A549 (cell line): Measurements from ENCODE around the gene SLC48A1. TPM values are rescaled to one million over a fixed set of nuclear protein-coding genes. Genes with fewer than 3 reads are reported as not detected.

Source experiments
- ATAC-seq, 2 experiments: fragments of 200-7000 bp in 1 of 2; fragments of >200 bp in 1 of 2; cut with Nextera tagmentation in 1 of 2; cut with Tn5 transposase in 1 of 2; 3 replicates each; pipeline versions ENCODE4 v1.8.0 to v1.9.1; 2018 to 2020; ENCODE audit warnings: mild to moderate bottlenecking in 1 of 2, moderate library complexity in 1 of 2
- CTCF ChIA-PET: fragments of 300-600 bp; sonication (Branson Sonifier 250); formaldehyde crosslinking; extraction: SDS; loops from one replicate; lab custom pipeline; 2021; ENCODE audit warnings: antibody characterized with exemption, inconsistent platforms; lab: Yijun Ruan, JAX
- POLR2A ChIA-PET: fragments of 350-600 bp; formaldehyde crosslinking; extraction: SDS; loops from one replicate; lab custom pipeline; 2021; ENCODE audit warnings: antibody characterized with exemption, inconsistent platforms; lab: Yijun Ruan, JAX
- DNase-seq, 2 experiments: peaks; one replicate each; pipeline versions ENCODE4 v3.0.0 to v3.0.0-alpha.2; 2011 to 2016; ENCODE audit warnings: low read depth in 1 of 2, low spot score in 1 of 2
- FAIRE-seq: peaks from 2 replicates; lab custom pipeline; 2011; peaks lifted over from hg19 to GRCh38; lab: Jason Lieb, UNC
- H3K27ac ChIP-seq, 2 experiments: fragments of >200 bp; sonication (Bioruptor Twin); formaldehyde crosslinking; 3 replicates each; pipeline ENCODE4 v1.5.1; 2016 to 2017
- H3K4me1 ChIP-seq: fragments of >200 bp; sonication (Bioruptor Twin); formaldehyde crosslinking; 3 replicates; pipeline ENCODE4 v1.6.1; 2016
- H3K4me2 ChIP-seq: fragments of >200 bp; sonication (Bioruptor Twin); formaldehyde crosslinking; 3 replicates; pipeline ENCODE4 v1.6.1; 2016
- H3K4me3 ChIP-seq: fragments of >200 bp; sonication (Bioruptor Twin); formaldehyde crosslinking; 3 replicates; pipeline ENCODE4 v1.5.1; 2016
- H3K9me3 ChIP-seq: fragments of >200 bp; sonication (Bioruptor Twin); formaldehyde crosslinking; 3 replicates; pipeline ENCODE4 v1.6.1; 2016
- CHD4 ChIP-seq: fragments of 200-600 bp; sonication (generic); IDR thresholded peaks from 2 replicates; pipeline ENCODE4 v1.6.1; 2016; ENCODE audit warnings: antibody characterized with exemption, mild to moderate bottlenecking, borderline replicate concordance
- FOSL2 ChIP-seq, 2 experiments: fragments of 450-650 bp in 1 of 2; fragments of >200 bp in 1 of 2; sonication (Bioruptor Twin) in 1 of 2; formaldehyde crosslinking; IDR thresholded peaks; 2 replicates each; pipeline versions ENCODE4 v1.5.0 to v1.6.1; 2016 to 2020; ENCODE audit warnings: mild to moderate bottlenecking in 1 of 2, moderate library complexity in 1 of 2
- HDAC2 ChIP-seq: fragments of 200-600 bp; sonication (generic); IDR thresholded peaks from 2 replicates; pipeline ENCODE4 v1.6.1; 2016
- HOXA7 ChIP-seq: fragments of 250-450 bp; sonication (Bioruptor Pico); IDR thresholded peaks from 2 replicates; pipeline ENCODE4 v1.5.0; 2020; ENCODE audit warnings: mild to moderate bottlenecking, moderate library complexity
- HOXB5 ChIP-seq: fragments of 250-450 bp; sonication (Bioruptor Pico); IDR thresholded peaks from 2 replicates; pipeline ENCODE4 v1.5.0; 2020; ENCODE audit warnings: mild to moderate bottlenecking, moderate library complexity
- MAFK ChIP-seq: fragments of 450-650 bp; IDR thresholded peaks from 2 replicates; pipeline ENCODE4 v1.6.1; 2014; ENCODE audit not compliant: partially characterized antibody
- NFE2L2 ChIP-seq: fragments of 150-350 bp; conservative IDR thresholded peaks from 2 replicates; pipeline ENCODE4 v1.6.1; 2014; ENCODE audit warnings: low read length
- RARB ChIP-seq: fragments of 250-450 bp; sonication (Bioruptor Pico); IDR thresholded peaks from 2 replicates; pipeline ENCODE4 v1.8.0; 2021; ENCODE audit warnings: mild to moderate bottlenecking, moderate library complexity
- SMC3 ChIP-seq: fragments of >200 bp; sonication (Bioruptor Twin); formaldehyde crosslinking; IDR thresholded peaks from 3 replicates; pipeline ENCODE4 v1.6.1; 2018; ENCODE audit warnings: inconsistent platforms
- ZNF302 ChIP-seq: fragments of 250-450 bp; sonication (Bioruptor Pico); IDR thresholded peaks from 2 replicates; pipeline ENCODE4 v1.9.0; 2021; ENCODE audit warnings: inconsistent platforms, mild to moderate bottlenecking, moderate library complexity
- WGBS: methylation state at CpG from one replicate; pipeline ENCODE4 v1.1.6; 2017; ENCODE audit errors: missing lambda C conversion rate; 5-methylcytosine and 5-hydroxymethylcytosine counted together
- polyA plus RNA-seq, 4 experiments: library from polyadenylated mRNA; depleted of rRNA in 3 of 4; stranded (reverse); fragments of >200 nt; fragmentation: RNase III in 1 of 4; extraction: RNeasy Plus Mini Kit Qiagen cat#74134 plus additional on column Dnase treatment in 1 of 4; gene quantifications; 2 replicates in 3 of 4; 3 replicates in 1 of 4; pipeline ENCODE4 v1.2.3, GENCODE V29; 2011 to 2017
- TF ChIP-seq, protein P1 (sequence below): fragments of >200 bp; sonication (Bioruptor Twin); formaldehyde crosslinking; IDR thresholded peaks from 3 replicates; pipeline ENCODE4 v1.5.1; 2016
- TF ChIP-seq, protein P2 (sequence below): IDR thresholded peaks from 2 replicates; pipeline ENCODE4 v1.6.1; 2012
- TF ChIP-seq, protein P3 (sequence below): fragments of 250-450 bp; sonication (Bioruptor Pico); IDR thresholded peaks from 2 replicates; pipeline ENCODE4 v1.5.0; 2020; ENCODE audit warnings: low read depth, mild to moderate bottlenecking, moderate library complexity
- TF ChIP-seq, protein P4 (sequence below): IDR thresholded peaks from 2 replicates; pipeline ENCODE4 v1.6.1; 2012; ENCODE audit warnings: low read depth, borderline replicate concordance
- TF ChIP-seq, protein P5 (sequence below): fragments of 200-600 bp; sonication (generic); IDR thresholded peaks from 2 replicates; pipeline ENCODE4 v1.6.1; 2016; ENCODE audit warnings: antibody characterized with exemption, mild to moderate bottlenecking, moderate library complexity
- TF ChIP-seq, protein P6 (sequence below): fragments of >200 bp; sonication (Bioruptor Twin); formaldehyde crosslinking; IDR thresholded peaks from 2 replicates; pipeline ENCODE4 v1.6.1; 2016

Gene SLC48A1
- polyA plus RNA-seq, 2 of the 4 experiments (the other 2 are of a cell fraction): 25.1 to 32.6 TPM

DNA sequence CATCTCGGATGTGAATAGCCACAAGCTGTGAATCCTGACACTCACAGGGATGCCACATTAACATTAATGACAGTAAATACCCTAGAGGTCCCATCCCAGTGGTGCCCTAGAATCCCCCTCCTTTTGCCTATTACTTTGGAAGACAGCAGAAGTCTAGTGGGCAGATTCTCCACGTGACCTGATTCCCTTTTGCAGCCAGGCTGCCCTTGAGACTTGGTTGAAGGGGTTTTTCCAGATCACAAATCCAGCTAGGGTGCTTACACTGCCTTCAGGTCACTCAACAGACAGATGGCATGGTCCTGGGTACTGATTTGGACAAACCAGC, 38.0 kb downstream of the SLC48A1 start:
- DNase-seq (no peak), ATAC-seq (no peak), FAIRE-seq (no peak)
- 85% methylated on average over 2 of the region's 2 CpGs for WGBS
- Histone ChIP-seq H3K4me1 (peaks cover 75% of the 10 kb centered on the region), H3K27ac (peak overlapping the region in 1 of 2 experiments; percentile 57; a peak in 2 of 6 replicates), H3K9me3 (no peaks in the 10 kb centered on the region), H3K4me2 (no peak overlapping the region), H3K4me3 (no peak overlapping the region)
- CTCF ChIA-PET: interaction anchor here (0.8 to 59.0 kb wide), 6 partner anchors 9 to 69 kb away, joined by 3 to 1532 read pairs (median 6); no protein-coding TSS in a partner anchor
- POLR2A ChIA-PET: interaction anchor here (1.3 kb wide), 1 partner anchor 10 kb away, joined by 7 read pairs; no protein-coding TSS in a partner anchor
- TF ChIP-seq, protein P1, sequence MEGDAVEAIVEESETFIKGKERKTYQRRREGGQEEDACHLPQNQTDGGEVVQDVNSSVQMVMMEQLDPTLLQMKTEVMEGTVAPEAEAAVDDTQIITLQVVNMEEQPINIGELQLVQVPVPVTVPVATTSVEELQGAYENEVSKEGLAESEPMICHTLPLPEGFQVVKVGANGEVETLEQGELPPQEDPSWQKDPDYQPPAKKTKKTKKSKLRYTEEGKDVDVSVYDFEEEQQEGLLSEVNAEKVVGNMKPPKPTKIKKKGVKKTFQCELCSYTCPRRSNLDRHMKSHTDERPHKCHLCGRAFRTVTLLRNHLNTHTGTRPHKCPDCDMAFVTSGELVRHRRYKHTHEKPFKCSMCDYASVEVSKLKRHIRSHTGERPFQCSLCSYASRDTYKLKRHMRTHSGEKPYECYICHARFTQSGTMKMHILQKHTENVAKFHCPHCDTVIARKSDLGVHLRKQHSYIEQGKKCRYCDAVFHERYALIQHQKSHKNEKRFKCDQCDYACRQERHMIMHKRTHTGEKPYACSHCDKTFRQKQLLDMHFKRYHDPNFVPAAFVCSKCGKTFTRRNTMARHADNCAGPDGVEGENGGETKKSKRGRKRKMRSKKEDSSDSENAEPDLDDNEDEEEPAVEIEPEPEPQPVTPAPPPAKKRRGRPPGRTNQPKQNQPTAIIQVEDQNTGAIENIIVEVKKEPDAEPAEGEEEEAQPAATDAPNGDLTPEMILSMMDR: no peak
- TF ChIP-seq, protein P2, sequence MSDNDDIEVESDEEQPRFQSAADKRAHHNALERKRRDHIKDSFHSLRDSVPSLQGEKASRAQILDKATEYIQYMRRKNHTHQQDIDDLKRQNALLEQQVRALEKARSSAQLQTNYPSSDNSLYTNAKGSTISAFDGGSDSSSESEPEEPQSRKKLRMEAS: no peak
- no peak for TF ChIP-seq CHD4

DNA sequence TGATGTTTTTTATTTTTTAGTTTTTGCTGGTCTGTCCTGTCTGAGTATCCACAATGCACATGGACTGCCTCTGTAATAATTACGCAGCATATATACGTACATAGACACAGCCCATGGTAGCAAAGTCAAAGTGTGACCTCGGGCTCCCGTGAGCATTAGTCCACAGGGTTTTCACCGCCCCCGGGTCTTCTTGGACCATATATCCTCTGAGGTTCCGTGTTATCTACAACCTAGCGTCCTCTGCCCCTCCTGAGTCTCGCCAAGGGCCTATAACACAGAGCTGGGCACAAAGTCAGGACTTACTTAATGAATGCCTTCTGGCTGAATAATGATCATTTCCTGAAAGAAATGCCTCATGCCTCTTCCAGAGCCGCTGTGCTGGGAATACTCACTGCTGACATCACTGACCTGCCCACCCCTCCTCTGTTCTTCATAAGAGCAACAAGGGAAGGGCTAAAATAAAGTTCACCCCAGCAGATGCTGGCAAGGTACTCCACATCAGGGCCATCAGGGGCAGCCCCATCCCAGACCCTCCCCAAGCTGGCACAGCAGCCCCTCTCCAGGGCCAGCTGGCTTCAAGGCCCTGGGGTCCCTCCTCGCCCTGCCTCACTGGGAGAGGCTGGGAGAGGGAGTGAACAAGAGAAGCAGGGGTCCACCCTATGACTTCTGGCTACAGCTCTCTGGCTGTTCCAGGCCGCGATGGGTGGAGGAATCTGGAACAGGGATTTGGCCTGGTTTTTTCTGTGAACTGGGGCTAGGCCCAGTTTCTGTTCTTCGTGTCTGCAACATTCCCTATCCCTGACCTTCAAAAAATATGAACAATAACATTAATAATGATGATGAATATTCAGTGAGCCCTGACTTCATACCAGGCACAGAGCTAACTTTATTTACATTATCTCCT, 38.8 kb downstream of the SLC48A1 start:
- DNase-seq: no peak
- Histone ChIP-seq H3K9me3 (no peaks in the 10 kb centered on the region), H3K4me3 (no peak overlapping the region)
- no peak for FAIRE-seq
- ATAC-seq: no peak
- TF ChIP-seq, protein P3, sequence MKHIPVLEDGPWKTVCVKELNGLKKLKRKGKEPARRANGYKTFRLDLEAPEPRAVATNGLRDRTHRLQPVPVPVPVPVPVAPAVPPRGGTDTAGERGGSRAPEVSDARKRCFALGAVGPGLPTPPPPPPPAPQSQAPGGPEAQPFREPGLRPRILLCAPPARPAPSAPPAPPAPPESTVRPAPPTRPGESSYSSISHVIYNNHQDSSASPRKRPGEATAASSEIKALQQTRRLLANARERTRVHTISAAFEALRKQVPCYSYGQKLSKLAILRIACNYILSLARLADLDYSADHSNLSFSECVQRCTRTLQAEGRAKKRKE (CRISPR knock-in tag): no peak
- no peak for TF ChIP-seq HOXB5
- no peak for TF ChIP-seq FOSL2 (IDR thresholded peaks at IDR 0.05)
- TF ChIP-seq FOSL2 (CRISPR knock-in tag; IDR thresholded peaks at IDR 0.05): no peak
- TF ChIP-seq, all 56 proteins: peak for 0
- POLR2A ChIA-PET: interaction anchor here (1.3 kb wide), 1 partner anchor 9 kb away, joined by 7 read pairs; no protein-coding TSS in a partner anchor
- H3K27ac ChIP-seq: peak overlapping the region; percentile 76 to 85
- peak overlapping the region; percentile 94 for H3K4me2 ChIP-seq
- WGBS: 91% methylated on average over 14 of the region's 14 CpGs
- CTCF ChIA-PET: interaction anchor here (0.8 to 59.0 kb wide), 7 partner anchors 10 to 70 kb away, joined by 3 to 1532 read pairs (median 6); no protein-coding TSS in a partner anchor
- peaks cover 82% of the 10 kb centered on the region for H3K4me1 ChIP-seq

DNA sequence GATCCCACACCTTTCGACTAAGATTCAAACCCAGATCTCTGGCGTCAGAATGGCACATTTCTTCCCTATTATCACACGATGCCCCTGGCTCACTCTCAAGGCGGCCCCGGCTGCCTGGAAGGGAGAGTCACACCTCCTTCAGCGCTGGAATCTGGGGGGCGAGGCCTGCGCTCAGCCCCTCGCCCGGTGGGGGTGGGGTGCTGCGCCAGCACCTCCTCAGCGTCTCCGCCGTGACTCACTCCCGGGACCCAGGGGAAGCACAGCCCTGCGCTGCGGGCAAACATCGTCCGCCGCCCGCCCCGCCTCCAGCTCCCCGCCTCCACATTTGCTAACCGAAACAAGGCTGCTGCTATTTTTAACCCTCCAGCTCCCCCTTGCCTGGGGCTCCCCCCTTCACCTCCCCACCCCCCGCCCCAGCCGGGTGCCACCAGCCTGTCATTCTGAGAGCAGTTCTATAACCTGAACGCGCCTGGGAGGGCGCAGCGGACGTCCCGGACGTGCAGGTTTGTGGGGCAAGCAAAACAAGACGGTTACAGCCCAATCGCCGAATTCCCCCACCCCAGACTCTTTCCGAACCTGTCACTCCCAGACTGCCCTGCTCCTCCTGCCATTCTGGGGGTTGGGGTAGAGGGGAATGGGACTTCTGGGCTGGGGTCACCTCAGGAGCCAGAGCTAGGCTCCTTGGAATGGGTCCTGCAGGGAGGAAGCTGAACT, 39.9 kb downstream of the SLC48A1 start:
- Histone ChIP-seq H3K4me1 (peaks cover 93% of the 10 kb centered on the region), H3K4me2 (peak overlapping the region; percentile 94), H3K27ac (peak overlapping the region; percentile 76 to 85), H3K9me3 (no peaks in the 10 kb centered on the region), H3K4me3 (peak overlapping the region; percentile 37)
- ChIA-PET CTCF (interaction anchor here (0.6 to 59.0 kb wide), 11 partner anchors 9 to 138 kb away, joined by 3 to 1532 read pairs (median 4); no protein-coding TSS in a partner anchor), POLR2A (interaction anchor here (0.8 to 1.0 kb wide), 2 partner anchors 25 to 385 kb away, joined by 3 read pairs; no protein-coding TSS in a partner anchor)
- FAIRE-seq (no peak), ATAC-seq (peak; percentile 77 to 85), DNase-seq (peak; percentile 74 to 85)
- whole genome bisulfite sequencing: 3% methylated on average over 34 of the region's 37 CpGs
- TF ChIP-seq, protein P4, sequence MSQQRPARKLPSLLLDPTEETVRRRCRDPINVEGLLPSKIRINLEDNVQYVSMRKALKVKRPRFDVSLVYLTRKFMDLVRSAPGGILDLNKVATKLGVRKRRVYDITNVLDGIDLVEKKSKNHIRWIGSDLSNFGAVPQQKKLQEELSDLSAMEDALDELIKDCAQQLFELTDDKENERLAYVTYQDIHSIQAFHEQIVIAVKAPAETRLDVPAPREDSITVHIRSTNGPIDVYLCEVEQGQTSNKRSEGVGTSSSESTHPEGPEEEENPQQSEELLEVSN: no peak
- TF ChIP-seq, protein P5, sequence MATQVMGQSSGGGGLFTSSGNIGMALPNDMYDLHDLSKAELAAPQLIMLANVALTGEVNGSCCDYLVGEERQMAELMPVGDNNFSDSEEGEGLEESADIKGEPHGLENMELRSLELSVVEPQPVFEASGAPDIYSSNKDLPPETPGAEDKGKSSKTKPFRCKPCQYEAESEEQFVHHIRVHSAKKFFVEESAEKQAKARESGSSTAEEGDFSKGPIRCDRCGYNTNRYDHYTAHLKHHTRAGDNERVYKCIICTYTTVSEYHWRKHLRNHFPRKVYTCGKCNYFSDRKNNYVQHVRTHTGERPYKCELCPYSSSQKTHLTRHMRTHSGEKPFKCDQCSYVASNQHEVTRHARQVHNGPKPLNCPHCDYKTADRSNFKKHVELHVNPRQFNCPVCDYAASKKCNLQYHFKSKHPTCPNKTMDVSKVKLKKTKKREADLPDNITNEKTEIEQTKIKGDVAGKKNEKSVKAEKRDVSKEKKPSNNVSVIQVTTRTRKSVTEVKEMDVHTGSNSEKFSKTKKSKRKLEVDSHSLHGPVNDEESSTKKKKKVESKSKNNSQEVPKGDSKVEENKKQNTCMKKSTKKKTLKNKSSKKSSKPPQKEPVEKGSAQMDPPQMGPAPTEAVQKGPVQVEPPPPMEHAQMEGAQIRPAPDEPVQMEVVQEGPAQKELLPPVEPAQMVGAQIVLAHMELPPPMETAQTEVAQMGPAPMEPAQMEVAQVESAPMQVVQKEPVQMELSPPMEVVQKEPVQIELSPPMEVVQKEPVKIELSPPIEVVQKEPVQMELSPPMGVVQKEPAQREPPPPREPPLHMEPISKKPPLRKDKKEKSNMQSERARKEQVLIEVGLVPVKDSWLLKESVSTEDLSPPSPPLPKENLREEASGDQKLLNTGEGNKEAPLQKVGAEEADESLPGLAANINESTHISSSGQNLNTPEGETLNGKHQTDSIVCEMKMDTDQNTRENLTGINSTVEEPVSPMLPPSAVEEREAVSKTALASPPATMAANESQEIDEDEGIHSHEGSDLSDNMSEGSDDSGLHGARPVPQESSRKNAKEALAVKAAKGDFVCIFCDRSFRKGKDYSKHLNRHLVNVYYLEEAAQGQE: no peak
- TF ChIP-seq NFE2L2 (no peak), HOXA7 (no peak), HDAC2 (no peak), ZNF302 (no peak), RARB (CRISPR knock-in tag) (no peak), MAFK (peak; percentile 24), SMC3 (peak; percentile 19; the same call in 1 of the 3 replicates)
- TF ChIP-seq, protein P6, sequence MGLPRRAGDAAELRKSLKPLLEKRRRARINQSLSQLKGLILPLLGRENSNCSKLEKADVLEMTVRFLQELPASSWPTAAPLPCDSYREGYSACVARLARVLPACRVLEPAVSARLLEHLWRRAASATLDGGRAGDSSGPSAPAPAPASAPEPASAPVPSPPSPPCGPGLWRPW: no peak
- TF ChIP-seq, protein P3 (CRISPR knock-in tag): no peak
- TF ChIP-seq, protein P1: no peak
